GM18507 (cell line): ENCODE data around the gene CNDP2.
A peak's percentile ranks its signal among the peaks of the same experiment; 100 is the strongest.

Experiments
- DNase-seq: peaks from one replicate; pipeline ENCODE4 v3.0.0; 2011; ENCODE audit warnings: low read depth; ENCODE audit not compliant: insufficient read length; ENCODE audit errors: extremely low spot score
- FAIRE-seq: peaks from 2 replicates; lab custom pipeline; 2011; peaks lifted over from hg19 to GRCh38; lab: Jason Lieb, UNC

CNDP2 gene

GRCh38 chr18:74495581-74496507 lies at the start of gene CNDP2:
TSS of gene CNDP2 (plus strand) at chr18:74496363. CDS start at chr18:74499974, 3,611 bp downstream.
- DNase-seq (peak; percentile 92), FAIRE-seq (peak; percentile 99)

DNA sequence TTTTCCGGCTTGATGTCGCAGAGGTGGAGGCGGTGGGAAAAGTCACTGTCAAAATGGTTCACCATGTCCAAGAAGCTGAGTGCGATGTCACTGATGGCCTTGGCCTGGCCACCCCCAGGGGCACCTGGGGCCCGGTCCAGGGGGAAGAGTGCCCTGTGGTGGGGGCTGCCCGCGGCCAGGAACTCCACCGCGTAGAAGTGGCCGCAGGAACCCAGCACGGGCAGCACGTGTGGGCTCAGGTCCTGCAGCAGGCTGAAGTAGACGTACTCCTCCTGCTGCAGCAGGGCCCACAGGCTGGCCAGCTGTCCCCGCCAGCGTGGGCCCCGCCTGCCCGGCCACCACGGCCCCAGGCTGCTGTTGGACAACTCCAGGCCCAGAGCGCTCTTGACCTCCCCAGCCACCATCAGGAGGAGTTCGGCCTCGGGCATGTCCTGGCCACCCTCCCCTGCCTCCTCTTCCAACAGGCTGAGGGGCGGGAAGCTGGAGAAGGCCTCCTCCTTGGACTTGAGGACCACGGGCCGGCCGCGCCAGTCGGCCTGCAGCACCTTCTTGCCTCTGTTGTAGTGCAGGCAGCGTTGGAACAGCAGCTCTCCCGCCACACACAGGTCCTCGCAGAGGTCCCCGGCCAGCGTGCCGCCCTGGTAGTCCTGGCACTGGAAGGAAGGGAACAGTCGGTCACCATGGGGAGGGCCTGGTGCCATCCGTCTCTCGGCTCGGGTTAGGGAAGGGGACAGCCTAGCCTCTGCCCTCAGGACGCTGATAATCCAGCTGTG lies 49.3 kb upstream of the CNDP2 start:
- no peak for FAIRE-seq
- no peak for DNase-seq

DNA sequence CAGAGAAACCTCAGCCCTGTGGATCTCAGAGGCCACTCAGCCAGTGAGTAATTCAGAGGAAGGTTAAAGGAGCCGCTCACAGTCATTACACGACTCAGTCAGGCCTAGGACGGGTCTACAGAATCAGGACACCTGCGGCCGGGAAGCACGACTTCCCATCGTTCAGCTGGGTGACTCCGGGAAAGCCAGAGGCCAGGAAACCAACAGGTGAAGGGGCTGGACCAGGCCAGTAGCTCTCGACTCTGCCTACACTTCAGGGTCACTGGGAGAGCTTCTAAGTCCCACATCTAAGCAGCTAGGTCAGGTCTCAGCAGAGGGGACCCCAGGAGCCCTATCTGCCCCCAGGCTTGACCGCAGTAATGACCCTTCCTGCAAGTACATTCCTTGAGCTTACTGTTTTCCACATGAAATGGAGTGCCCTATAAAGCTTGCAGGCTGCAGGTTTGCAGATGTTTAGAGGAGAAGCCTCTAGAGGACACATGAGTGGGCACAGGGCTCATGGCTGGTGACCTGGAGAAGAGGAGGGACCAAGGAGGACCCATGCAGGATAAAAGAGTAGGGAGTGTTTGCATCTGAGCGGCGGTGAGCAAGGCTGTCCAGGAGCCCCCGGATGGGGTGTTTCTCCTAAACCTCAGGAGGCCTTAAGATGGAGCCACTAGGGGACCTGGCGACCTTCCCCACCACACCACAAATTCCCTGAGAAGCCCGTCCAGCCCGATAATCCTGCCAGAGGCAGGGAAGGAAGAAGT lies 48.6 kb upstream of the CNDP2 start:
- FAIRE-seq: no peak

DNA sequence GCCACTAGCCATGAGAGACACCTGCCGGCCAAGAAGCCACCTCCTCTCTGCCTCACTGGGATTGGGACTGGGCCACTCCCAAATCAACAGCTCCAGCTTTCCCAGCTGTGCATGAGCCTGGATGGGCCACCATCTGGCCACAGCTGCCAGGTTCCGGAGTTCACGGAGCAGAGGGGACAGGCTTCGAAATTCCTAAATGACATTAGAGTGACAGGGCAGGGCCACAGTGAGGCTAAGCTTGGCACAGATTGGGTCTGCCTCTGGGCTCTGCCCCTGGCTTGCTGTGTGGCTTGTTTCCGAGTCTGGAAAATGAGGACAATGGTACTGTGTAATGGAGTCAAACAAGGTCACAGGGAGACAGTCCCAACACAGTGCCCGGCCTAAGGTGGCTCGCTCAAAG lies 45.5 kb upstream of the CNDP2 start:
- DNase-seq: no peak
- FAIRE-seq: no peak

More for the DNA sequence above, 48.6 kb upstream of the CNDP2 start:
- no peak for DNase-seq

DNA sequence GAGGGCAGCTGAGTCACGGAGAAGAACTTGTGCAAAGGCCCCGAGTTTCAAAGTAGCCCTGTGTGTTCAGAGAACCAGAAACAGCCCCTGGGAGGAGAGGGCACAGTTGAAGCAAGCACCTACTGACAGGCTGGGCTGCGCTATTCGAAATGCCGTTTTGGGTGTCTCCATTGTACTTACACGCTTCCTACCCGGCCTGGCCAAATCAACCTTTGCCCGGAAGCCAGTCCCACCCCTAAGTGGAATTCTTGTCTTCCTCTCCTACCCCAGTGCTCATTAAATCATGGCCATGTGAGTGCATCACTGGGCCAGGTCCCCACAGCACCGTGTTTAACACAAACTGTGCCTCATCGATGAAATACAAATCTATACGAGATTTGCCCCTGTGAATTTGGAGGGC lies 45.0 kb upstream of the CNDP2 start:
- FAIRE-seq: no peak
- no peak for DNase-seq

DNA sequence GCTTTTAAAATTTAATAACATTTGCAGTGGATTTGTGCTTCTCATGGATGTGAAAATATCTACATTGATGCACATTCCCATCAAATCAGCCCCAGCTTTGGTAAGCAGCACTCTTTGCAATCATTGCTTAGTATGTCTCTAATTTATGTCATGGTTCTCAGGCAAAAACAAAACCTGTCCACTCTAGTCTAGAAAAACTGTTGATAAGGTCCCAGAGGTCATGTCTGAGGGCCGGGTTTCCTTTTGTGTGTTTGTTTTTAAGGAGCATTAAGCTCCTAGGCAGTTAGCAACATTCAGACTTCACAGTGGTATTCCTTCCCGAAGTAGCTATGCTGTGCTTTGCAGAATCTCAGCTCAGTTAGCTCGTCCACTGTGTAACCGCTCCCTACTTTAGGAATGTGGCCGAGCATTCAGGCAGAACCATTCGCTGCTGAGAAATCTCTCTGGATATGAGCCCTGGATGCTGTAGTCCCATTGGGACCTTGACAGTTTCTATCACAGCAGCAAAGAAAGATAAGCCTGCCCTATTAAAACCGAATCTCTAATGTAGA lies 43.1 kb upstream of the CNDP2 start:
- FAIRE-seq: no peak
- DNase-seq: no peak

DNA sequence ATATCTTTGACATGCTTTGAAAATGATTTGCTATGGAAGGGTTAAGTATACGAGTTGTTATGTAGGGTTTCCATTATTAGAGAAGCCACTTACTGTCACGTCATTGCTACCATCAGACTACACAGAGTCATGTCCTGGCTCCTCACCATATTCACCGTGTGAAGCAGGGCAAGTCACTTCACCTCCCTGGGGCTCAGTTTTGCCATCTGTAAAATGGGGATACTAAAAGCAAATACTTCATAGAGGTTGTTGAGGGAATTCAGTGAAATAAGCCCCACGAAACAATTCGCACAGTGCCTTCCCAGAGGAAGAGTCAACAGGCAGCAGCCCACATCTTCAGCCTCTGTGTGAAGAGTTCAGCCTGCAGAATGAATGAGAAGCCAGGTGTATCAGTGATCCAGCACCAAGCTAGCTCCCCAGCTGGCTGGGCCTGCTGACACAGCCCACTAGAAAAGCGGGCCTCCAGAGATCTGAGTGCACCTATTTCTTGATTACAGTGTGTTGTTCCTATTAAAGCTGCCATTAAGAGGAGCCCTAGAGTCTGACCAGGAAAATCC lies 42.4 kb upstream of the CNDP2 start:
- no peak for FAIRE-seq

DNA sequence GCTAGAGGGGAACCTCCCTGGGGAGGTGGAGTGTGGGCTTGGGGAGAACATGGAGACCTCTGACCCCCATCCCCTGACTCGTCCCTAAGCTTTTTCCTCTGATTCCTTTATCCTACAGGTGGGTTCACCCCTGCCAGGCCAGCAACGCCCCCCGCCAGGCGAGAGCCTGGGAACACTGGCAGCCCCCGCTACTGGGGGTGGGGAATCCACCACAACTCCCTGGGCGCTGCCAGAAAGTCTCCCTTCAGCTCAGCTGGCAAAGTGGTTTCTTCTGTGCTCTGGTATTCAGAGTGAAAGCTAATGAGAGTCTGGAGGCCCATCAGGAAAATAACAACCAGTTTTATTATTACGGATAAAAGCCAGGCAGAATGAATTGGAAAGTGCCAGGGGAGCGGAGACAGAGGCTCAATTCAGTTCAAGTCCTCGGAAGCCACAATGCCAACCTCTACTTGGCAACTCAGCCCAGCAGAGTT lies 41.8 kb upstream of the CNDP2 start:
- no peak for DNase-seq
- no peak for FAIRE-seq

More for the DNA sequence above, 42.4 kb upstream of the CNDP2 start:
- DNase-seq: no peak

- DNase-seq: no peak
- no peak for FAIRE-seq
Measured at GRCh38 chr18:74455386-74455785, 40.8 kb upstream of the CNDP2 start.

DNA sequence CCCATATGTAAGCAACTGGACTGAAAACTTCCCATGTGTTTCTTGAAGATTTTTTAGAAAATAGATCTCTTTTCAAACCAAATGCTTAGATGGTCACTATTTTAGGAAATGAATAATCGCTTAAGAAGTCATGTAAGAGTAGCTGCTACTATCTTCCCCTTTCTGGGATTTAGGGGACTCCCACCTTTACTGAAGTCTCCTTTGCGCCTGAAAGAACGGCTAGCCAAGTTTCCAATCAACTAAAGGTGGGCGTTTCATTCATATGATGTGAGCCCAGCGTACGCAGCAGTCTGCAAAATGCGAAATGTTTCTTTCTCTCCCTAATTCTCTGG lies 40.2 kb upstream of the CNDP2 start:
- FAIRE-seq (no peak), DNase-seq (no peak)

DNA sequence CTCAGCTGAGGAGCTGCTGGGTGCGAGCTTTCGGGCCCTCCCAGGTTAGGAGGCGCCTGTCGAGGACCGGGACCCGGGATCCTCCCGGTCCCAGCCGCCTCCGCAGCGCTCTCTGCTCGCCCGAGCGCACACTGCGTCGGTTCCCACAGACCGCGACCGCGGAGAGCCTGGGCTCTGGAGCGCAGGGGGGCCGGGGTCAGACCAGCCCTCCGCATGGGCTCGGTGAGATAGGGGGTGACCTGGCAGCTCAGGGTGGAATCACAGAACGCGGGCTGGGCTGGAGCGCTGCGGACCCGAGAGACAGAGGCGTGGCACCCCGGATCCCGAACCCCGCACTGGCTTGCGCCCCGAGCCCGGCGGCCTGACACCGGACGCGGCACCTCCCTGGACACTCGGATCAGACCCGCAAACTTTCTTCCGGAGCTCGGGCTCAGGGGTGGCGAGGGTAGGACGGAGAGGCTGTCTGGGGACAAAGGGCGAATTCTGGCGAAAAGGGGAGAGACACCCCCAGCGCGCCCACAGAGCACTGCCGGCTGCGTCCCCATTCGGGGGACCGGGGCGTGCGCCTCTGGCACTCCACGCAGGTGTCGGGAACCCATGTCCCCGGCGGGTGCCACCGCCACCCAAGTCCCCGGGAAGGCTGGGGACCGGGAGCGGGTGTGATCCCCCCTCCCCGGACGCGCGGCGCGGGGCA lies 39.7 kb upstream of the CNDP2 start:
- no peak for DNase-seq
- no peak for FAIRE-seq

DNA sequence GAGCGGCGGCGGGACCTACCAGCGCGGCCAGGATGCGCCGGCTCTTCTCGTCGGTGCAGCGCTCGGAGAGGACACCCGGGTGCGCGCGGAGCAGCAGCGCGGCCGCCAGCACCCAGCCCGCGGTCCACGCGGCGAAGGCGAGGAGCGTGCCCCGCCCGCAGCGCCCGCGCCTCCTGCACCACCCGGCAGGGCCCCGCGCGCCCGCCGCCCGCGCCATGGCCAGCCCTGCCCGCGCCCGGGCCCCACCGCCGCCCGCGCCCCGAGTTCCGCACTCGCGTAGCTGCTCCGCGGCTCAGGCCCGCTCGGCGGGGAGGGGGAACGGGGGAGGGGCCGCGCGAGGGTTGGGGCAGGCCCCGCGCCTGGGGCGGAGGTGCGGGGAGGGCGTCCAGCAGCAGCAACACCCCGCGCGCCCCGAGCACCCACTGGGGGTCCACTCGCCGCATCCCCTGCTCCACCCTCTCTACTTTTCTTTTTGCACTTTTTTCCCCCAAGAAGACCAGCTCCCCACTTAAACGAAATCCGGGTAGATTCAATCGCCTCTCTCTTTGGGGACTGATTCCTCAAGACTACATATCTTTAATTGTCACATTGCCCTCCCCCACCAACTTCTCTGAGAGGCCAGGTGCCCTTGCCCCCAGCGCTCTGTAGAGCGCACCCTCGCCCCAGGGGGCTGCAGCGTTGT lies 39.0 kb upstream of the CNDP2 start, which contains the start of gene DIPK1C:
DIPK1C (minus strand) TSS at position 266 of the 682 bp plus-strand sequence; CDS start at position 217, 49 bp downstream.
- no peak for FAIRE-seq
- no peak for DNase-seq

DNA sequence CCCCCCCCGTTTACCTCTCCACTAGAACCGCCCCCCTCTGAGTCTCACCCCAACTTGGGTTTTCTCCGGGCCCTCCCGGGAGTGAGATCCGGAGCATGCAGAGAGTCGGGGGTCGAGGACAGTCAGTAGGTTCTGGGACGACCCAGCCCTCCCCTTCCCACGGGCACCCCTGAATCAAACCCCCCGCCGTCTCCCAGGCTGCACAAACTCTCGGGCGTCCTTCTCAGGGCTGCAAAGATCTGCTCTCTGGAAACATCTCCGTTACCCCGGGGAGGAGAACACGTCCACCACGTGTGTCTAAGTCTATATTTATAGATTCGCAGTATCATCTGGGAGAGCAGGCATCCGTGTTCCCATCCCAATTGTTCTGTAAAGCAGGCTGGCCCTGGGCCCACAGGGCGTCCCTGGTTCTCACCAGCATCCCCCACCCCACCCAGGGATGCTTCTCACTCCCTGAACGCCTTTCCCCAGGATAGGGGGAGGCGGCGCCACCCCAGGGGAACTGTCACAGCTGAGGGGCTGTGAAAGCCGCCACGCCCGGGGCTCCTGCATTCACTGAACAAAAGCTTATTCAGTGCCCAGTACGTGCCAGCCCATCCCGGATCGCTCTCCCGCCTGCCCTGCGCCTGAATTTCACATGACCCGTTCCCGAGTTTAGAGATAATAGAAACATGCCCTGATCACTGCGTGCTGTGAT lies 38.3 kb upstream of the CNDP2 start:
- FAIRE-seq: no peak
- no peak for DNase-seq

DNA sequence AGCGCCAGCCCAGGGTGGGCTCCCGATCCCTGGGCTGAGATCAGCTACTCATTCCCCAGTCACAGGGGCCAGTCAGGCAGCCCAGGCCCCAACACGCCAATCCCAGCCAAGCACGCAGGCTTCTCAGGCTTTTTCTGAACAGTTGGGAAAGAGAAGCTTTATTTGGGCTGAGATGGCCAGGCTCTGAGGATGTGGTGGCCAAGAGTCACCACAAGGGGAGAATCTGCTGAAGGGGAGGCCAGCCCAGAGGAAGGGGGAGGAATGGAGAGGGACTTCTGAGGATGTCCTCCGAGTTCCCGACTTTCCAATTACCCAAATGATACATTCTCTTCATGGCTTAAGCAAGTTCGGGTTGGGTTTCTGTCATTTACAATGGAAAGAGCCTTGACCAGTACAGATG lies 36.3 kb upstream of the CNDP2 start:
- FAIRE-seq (no peak), DNase-seq (no peak)

DNA sequence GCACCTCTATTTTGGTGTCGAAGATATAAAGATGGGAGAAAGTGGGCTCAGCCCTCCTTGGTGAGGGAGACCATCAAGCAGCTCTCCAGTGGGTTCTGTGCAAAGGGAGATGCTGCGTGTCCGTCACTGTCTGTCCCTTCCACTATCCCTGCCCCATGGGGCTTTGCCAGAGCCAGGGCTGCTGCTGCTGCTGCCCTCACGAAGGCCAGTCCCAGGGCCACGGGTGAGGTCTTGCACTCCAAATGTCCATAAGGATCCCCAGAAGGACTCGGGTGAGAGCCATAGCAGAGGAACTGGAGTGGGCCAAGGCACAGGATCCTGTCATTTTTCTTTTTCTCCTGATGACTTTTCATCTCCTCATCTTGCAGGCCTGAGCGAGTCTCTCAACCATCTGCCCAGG lies 35.3 kb upstream of the CNDP2 start:
- no peak for FAIRE-seq
- no peak for DNase-seq

- no peak for FAIRE-seq
Measured at GRCh38 chr18:74463254-74463653, 32.9 kb upstream of the CNDP2 start.

DNA sequence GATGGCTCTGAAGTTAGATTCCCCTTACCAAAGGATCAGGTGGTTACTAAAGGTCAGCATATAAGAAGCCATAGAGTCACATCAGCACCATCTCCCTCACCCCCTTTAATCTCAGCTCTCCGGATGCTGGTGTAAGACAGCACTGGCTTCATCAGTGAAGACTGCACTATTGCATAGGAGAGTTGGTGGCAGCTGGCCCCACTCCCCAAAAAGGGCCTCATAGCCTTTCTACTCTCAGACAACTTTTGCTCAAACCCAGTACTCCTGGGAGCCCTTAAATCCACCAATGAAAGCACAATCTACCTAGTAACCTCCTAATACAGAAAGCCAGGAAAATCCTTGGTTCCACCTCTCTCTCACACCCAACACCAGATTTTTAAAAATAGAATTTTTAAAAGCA lies 32.2 kb upstream of the CNDP2 start:
- no peak for DNase-seq
- no peak for FAIRE-seq

More at GRCh38 chr18:74463254-74463653, 32.9 kb upstream of the CNDP2 start:
- DNase-seq: no peak

GRCh38 chr18:74465775-74466174 lies 30.4 kb upstream of the CNDP2 start:
- DNase-seq (no peak), FAIRE-seq (no peak)
